ENCODE data around the gene CASP3.

Gene CASP3

DNA sequence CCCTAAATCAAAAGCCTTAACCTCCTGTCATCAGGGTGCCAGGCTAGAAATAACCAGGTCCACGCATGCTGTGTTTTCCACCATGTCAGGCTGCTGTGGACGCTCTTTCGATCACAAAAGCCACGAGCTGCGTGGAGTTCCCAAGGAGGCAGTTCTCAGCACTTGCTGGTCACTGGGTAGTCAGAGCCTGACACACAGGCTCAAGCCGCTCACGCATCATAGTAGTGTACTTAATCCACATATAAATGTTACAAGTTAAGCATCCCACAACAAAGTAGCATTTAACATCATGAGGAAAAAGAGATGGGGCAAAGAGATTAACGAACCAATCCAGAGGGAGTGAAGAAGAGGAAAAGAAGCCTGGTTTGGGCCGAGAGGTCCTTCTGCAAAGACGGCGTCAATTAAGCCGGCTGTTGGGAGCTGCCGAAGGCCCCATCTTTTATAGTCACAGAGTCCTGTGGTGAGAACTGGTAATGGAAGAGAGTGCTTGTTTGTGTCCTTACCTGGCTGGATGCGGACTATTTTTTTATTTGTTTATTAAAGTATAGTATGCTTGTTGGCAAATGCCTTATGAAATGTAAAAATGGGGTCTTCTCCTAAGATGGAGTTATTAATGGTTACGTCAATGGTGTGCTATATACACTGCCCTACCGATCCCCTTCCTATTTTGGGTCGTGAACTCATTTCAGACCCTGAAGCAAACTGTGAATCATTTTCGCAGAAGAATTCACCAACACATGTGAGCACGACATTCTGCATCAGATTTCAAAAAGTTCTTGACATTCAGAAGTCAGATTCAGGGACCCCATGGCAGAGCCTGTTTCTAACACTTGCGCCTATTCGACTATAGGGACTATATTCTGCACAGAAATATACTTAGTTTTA lies 966 bp upstream of the CASP3 start:
- H3K27ac Mint-ChIP-seq = peak overlapping the region; percentile 96
- no peaks in the 10 kb centered on the region for H3K27me3 Mint-ChIP-seq
- H3K4me3 Mint-ChIP-seq = peak overlapping the region; percentile 96
- no peaks in the 10 kb centered on the region for H3K9me3 Mint-ChIP-seq (ENCODE audit: low read depth)
- H3K4me1 Mint-ChIP-seq (ENCODE audit: low read depth) = peaks cover 42% of the 10 kb centered on the region
- H3K36me3 Mint-ChIP-seq = peaks cover 6% of the 10 kb centered on the region

DNA sequence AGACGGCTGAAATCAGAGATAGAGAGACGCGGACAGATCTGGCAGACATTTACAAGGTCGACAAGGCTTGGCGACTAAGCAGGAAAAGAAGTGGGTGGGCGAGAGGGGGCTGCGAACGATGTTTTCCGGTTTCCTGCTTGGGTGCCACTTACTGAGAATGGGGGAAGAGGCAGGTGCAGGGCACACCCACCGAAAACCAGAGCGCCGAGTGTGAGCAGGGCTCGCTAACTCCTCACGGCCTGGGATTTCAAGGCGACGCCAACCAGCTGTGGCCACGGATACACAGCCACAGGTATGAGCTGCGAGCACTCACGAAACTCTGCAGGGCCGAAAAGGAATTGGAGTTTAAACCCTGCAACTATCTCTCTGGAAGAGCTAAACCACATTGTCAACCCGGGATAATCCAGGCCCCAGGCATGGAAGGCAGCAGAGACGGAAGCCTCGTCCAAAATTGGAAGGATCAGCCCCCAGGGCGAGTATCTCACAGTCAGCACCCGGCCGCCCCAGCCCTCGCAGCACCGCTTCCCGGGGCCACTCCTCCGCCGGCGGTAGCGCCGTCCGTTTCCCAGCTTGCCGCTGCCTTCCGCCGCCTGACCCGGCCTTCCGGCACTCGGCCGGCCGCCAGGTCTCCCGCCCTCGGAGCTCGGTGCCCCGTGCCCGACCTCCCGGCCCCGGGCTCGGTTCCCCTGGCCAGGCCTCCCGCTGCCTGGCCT lies 778 bp downstream of the CASP3 start:
- H3K36me3 Mint-ChIP-seq = peaks cover 12% of the 10 kb centered on the region
- peaks cover 54% of the 10 kb centered on the region for H3K4me1 Mint-ChIP-seq (ENCODE audit: low read depth)
- H3K4me3 Mint-ChIP-seq = peak overlapping the region; percentile 97
- no peaks in the 10 kb centered on the region for H3K27me3 Mint-ChIP-seq
- peak overlapping the region; percentile 94 for H3K27ac Mint-ChIP-seq
- no peaks in the 10 kb centered on the region for H3K9me3 Mint-ChIP-seq (ENCODE audit: low read depth)

DNA sequence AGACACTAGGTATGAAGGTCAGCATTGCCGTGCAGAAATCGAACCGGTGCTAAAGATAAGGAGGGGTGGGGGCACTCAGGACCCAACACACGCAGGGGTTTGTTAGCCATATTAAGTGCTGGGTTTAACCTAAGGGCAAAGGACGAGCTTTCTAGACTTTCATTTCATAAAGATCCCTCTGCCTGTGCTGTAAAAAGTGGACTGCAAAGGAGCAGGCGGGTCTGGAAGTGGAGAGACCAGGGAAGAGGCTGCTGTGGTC lies 1.3 kb downstream of the CASP3 start:
- Mint-ChIP-seq H3K36me3 (peaks cover 12% of the 10 kb centered on the region), H3K9me3 (ENCODE audit: low read depth) (no peaks in the 10 kb centered on the region), H3K27ac (peak overlapping the region; percentile 94), H3K27me3 (no peaks in the 10 kb centered on the region), H3K4me1 (ENCODE audit: low read depth) (peaks cover 56% of the 10 kb centered on the region), H3K4me3 (peak overlapping the region; percentile 97)

DNA sequence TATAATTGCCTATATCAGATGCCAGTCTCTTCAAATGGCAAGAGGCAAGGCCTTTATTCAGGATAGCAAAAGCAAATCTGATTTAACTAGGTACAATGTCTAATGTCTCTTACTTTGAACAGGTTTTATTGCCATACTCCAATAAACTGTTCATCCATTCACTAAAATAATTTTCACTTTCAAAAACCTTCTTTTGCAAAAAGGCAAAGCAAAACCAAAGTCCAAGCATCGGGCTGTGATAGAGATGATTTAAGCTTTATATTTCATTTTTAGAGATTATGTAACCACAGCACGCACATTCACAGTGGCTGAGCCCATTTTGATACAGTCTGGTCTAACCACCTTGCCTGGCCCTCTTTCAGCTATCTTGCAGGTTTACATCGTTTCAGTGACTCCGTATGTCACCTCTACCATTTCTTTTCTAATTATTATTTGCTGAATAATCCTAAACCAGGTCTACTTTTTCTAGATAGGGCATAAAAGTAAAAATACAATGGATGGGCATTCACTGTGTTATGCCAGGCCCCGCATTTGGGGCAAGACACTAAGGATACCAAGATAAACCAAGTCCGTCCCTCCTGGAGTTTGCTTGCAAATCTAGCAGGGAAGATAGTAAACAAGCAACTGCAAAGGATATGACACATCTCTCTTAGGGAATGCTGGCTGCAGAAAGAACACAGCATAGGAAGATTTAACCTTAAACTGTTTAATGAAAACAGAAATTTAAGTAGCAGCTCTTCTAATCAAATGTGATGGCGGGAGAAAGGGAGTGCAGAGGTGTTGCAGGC lies 1.8 kb downstream of the CASP3 start:
- no peaks in the 10 kb centered on the region for H3K27me3 Mint-ChIP-seq
- peaks cover 61% of the 10 kb centered on the region for H3K4me1 Mint-ChIP-seq (ENCODE audit: low read depth)
- H3K36me3 Mint-ChIP-seq = peaks cover 12% of the 10 kb centered on the region
- H3K27ac Mint-ChIP-seq = peak overlapping the region; percentile 94
- H3K9me3 Mint-ChIP-seq (ENCODE audit: low read depth) = no peaks in the 10 kb centered on the region
- H3K4me3 Mint-ChIP-seq = peak overlapping the region; percentile 97

DNA sequence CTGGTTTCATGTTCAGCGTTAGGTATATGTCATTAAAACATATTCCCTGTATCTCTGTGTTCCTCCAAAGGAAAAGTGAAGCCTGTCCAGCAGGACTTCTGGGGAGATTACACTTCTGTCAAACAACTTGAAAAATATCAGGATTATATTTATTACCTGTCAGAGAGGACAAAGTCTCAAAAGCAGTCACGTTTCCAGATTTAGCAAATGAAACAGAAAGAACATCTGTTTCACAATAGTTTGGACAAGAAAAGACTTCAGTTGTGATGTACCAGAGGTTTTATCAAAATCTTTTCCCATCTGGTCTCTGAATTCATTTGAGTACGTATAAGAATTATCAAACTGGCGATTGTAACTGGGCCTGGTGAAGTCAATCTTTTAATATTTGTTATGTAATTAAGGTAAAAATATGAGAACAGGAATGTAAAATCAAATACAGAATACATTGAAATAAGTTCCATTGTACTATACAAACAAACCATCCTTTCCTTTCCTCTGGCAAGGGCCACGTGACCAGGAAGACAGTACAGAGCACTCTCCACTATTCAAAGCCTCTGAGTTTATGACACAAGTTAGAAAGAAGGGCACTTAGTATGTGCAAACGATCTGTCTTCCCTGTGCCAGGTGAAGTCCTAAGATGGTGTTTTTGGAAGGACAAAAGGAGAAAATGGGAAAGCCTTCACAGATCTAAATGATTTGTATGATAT lies 3.2 kb downstream of the CASP3 start:
- peaks cover 12% of the 10 kb centered on the region for H3K36me3 Mint-ChIP-seq
- H3K9me3 Mint-ChIP-seq (ENCODE audit: low read depth) = no peaks in the 10 kb centered on the region
- H3K27ac Mint-ChIP-seq = peak overlapping the region; percentile 94
- peak overlapping the region; percentile 97 for H3K4me3 Mint-ChIP-seq
- peaks cover 73% of the 10 kb centered on the region for H3K4me1 Mint-ChIP-seq (ENCODE audit: low read depth)
- no peaks in the 10 kb centered on the region for H3K27me3 Mint-ChIP-seq

DNA sequence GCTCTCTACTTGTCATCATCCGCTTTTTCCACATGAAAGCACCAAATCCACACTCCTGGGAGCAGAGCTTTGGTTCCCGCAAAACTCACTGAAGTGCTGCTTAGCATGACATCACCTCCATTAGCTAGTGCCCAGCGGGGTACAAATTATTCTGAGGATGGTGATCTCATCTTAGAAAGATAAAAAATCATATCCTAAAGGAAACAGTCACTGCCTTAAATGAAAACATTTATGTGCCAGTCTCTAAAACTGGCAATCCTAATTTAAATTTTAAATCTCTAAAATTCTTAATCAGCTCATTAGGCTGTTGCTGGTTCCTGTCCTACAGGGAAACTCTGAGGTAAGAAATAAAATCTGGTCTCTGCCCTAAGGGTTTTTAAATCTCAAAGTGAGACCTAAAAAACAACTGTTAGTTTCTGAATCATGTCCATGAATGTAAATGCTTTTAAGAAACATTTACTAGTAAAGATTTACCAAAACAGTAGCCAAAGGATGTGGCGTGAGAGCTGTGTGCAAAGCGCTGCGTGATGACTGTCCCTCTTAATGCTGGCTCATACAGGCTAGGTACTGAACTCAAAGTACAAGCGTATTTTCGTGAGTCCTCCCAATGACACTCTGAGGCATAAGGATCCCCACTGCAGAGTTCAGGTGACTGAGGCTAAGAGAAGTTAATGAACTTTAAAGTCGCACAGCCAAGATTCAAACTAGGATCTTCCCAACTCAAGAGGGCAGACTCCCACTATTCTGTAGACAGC lies 4.5 kb downstream of the CASP3 start:
- Mint-ChIP-seq H3K36me3 (peaks cover 17% of the 10 kb centered on the region), H3K4me1 (ENCODE audit: low read depth) (peaks cover 76% of the 10 kb centered on the region), H3K27me3 (no peaks in the 10 kb centered on the region), H3K4me3 (peak overlapping the region; percentile 59), H3K27ac (peak overlapping the region; percentile 68), H3K9me3 (ENCODE audit: low read depth) (no peaks in the 10 kb centered on the region)

DNA sequence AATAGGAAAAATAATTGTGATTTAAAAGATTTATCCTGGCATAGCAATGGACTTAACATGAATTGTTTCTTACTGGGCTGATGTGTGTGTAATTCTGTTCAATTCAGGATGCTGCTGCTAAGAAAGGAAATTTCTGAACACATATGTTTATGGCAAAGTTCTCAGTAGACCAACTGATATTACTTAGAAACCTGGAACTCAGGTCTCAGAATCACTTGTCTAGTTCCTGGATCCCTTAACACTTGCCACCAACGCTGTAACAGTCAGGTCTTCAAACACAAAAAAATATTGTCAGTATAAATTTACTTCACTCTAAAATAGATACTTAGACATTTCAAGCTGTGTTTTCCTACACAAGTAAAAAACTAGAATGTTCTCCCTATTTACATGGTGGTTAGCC lies 5.5 kb downstream of the CASP3 start:
- H3K9me3 Mint-ChIP-seq (ENCODE audit: low read depth) = no peaks in the 10 kb centered on the region
- peaks cover 21% of the 10 kb centered on the region for H3K36me3 Mint-ChIP-seq
- H3K4me3 Mint-ChIP-seq = peak overlapping the region; percentile 52
- no peaks in the 10 kb centered on the region for H3K27me3 Mint-ChIP-seq
- peak overlapping the region; percentile 47 for H3K27ac Mint-ChIP-seq
- H3K4me1 Mint-ChIP-seq (ENCODE audit: low read depth) = peaks cover 85% of the 10 kb centered on the region

DNA sequence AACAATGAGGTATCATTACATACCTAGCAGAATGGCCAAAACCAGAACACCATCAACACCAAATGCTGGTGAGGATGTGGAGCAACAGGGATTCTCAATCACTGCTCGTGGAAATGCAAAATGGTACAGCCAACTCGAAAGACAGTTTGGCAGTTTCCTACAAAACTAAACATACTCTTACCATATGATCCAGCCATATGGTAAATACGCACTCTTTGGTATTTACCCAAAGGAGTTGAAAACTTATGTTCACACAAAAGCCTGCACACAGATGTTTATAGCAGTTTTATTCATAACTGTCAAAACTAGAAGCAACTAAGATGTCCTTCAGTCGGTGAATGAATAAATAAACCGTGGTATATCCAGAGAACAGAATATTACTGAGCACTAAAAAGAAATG lies 7.8 kb downstream of the CASP3 start:
- no peaks in the 10 kb centered on the region for H3K27me3 Mint-ChIP-seq
- H3K27ac Mint-ChIP-seq = no peak overlapping the region
- no peak overlapping the region for H3K4me3 Mint-ChIP-seq
- no peaks in the 10 kb centered on the region for H3K9me3 Mint-ChIP-seq (ENCODE audit: low read depth)
- peaks cover 22% of the 10 kb centered on the region for H3K36me3 Mint-ChIP-seq
- peaks cover 70% of the 10 kb centered on the region for H3K4me1 Mint-ChIP-seq (ENCODE audit: low read depth)

DNA sequence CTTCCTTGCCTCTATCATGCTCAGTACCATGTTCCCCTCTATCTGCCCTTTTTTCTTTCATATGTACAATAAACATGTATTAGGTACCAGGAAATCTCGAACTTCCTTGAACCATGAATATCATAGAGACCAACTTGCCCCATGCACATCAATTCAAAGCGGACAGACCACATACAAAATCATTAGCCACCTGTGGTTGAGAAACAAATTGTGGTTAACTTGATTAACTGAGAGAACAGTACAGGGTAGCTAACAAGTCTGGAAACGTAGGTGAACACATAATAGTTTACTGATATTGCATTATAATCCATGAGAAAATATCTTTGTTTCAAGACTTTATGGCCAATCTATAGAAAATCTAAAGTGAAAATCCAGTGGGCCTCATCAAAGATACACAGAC lies 8.2 kb downstream of the CASP3 start:
- H3K4me1 Mint-ChIP-seq (ENCODE audit: low read depth) = peaks cover 66% of the 10 kb centered on the region
- H3K36me3 Mint-ChIP-seq = peaks cover 19% of the 10 kb centered on the region
- no peaks in the 10 kb centered on the region for H3K27me3 Mint-ChIP-seq
- no peak overlapping the region for H3K4me3 Mint-ChIP-seq
- no peak overlapping the region for H3K27ac Mint-ChIP-seq
- H3K9me3 Mint-ChIP-seq (ENCODE audit: low read depth) = no peaks in the 10 kb centered on the region

DNA sequence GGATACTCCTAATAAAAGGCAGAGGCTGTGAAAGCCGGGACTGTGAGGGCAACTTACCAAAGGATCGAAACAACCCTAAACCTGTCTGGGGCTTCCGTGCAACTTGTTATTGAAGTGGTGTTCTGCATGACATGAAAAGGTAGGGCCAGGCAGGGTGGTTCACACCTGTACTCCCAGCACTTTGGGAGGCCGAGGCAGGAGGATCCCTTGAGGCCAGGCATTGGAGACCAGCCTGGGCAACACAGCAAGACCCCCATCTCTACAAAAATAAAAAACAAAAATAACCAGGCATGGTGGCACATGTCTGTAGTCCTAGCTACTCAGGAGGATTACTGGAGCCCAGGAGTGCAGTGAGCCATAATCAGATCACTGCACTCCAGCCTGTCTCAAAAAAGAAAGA lies 12.3 kb downstream of the CASP3 start:
- Mint-ChIP-seq H3K27me3 (no peaks in the 10 kb centered on the region), H3K36me3 (peaks cover 24% of the 10 kb centered on the region), H3K4me1 (ENCODE audit: low read depth) (peaks cover 36% of the 10 kb centered on the region), H3K27ac (no peak overlapping the region), H3K4me3 (no peak overlapping the region), H3K9me3 (ENCODE audit: low read depth) (no peaks in the 10 kb centered on the region)

DNA sequence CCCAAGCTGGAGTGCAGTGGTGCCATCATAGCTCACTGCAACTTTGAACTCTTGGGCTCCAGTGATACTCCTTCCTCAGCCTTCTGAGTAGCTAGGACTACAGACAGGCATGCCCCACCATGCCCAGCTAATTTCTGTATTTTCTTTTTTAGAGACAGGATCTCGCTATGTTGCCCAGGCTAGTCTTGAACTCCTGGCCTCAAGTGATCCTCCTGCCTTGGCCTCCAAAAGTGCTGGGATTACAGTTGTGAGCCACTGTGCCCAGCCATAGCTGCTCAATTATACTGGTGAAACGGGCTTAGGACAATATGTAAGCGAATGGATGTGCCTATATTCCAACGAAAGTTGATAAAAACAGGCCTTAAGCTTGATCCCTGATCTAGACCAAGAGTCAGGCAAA lies 13.1 kb downstream of the CASP3 start:
- Mint-ChIP-seq H3K4me1 (ENCODE audit: low read depth) (peaks cover 29% of the 10 kb centered on the region), H3K36me3 (peaks cover 27% of the 10 kb centered on the region), H3K27me3 (no peaks in the 10 kb centered on the region), H3K9me3 (ENCODE audit: low read depth) (no peaks in the 10 kb centered on the region), H3K27ac (peak overlapping the region; percentile 28), H3K4me3 (no peak overlapping the region)

DNA sequence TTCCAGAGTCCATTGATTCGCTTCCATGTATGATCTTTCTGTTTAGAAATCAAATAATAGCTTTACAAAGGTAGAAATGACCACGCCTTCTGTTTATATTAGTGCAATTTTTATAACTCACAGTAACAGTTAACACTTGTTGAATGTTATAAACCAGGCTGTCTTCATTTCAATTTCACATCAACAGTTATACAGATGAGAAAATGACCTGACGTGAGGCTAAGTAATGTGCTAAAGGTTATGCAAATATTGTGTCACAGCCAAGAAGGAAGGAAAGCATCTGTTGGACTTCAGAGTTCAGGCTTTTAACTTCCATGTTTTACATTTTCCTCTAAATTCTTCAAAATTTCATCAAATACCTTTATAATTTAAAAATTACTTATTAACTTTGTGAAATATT lies 13.9 kb downstream of the CASP3 start:
- peaks cover 22% of the 10 kb centered on the region for H3K4me1 Mint-ChIP-seq (ENCODE audit: low read depth)
- no peaks in the 10 kb centered on the region for H3K9me3 Mint-ChIP-seq (ENCODE audit: low read depth)
- H3K27me3 Mint-ChIP-seq = no peaks in the 10 kb centered on the region
- no peak overlapping the region for H3K4me3 Mint-ChIP-seq
- no peak overlapping the region for H3K27ac Mint-ChIP-seq
- peaks cover 26% of the 10 kb centered on the region for H3K36me3 Mint-ChIP-seq

DNA sequence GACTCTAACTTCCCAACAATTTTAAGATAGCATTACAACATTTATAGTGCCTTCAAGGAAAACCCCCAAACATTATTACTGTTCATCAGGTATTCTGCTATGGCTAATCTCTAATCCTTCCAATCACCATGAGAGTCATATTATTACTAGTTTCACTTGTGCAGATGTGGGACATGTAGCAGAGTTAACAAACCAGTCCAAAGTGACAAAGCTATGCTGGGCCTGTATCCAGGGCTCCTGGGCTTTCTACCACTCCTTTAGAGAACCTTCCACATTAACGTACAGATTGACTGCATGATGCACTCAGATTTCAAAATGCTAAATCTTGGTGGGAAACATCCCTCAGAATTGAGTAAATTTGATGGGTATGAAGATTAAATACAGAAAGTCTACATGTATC lies 16.4 kb downstream of the CASP3 start:
- Mint-ChIP-seq H3K4me3 (no peak overlapping the region), H3K27ac (peak overlapping the region; percentile 61), H3K27me3 (no peaks in the 10 kb centered on the region), H3K9me3 (ENCODE audit: low read depth) (no peaks in the 10 kb centered on the region), H3K36me3 (peaks cover 23% of the 10 kb centered on the region), H3K4me1 (ENCODE audit: low read depth) (peaks cover 5% of the 10 kb centered on the region)

DNA sequence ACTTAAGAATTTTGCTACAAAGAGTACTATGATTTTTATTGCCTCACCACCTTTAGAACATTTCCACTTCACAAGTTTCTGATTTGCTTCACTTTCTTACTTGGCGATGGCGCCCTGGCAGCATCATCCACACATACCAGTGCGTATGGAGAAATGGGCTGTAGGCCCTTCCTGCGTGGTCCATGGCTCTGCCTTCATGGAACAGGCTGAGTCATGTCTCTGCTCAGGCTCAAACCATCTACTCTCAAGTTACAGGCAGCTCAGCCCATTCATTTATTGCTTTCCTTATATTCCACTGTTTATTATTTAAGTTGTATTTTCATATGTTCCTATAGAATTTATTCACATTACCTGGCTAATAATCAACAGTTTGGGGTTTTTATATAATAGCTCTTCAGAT lies 21.1 kb downstream of the CASP3 start:
- Mint-ChIP-seq H3K27ac (no peak overlapping the region), H3K4me1 (ENCODE audit: low read depth) (peaks cover 33% of the 10 kb centered on the region)

More for the DNA sequence above, 21.1 kb downstream of the CASP3 start:
- H3K9me3 Mint-ChIP-seq (ENCODE audit: low read depth) = no peaks in the 10 kb centered on the region
- no peaks in the 10 kb centered on the region for H3K27me3 Mint-ChIP-seq
- peaks cover 29% of the 10 kb centered on the region for H3K36me3 Mint-ChIP-seq
- H3K4me3 Mint-ChIP-seq = no peak overlapping the region
